Hepatocyte (in vitro differentiated cells): Measurements from ENCODE around the gene SNX25. TPM values are rescaled to one million over a fixed set of nuclear protein-coding genes. Genes with fewer than 3 reads are reported as not detected.

Experiments used
- DNase-seq: peaks from one replicate; pipeline ENCODE4 v3.0.0-alpha.2; 2016; ENCODE audit warnings: low spot score
- H2AFZ ChIP-seq: fragments of 200-600 bp; sonication (generic); 2 replicates; pipeline ENCODE4 v1.6.0; 2016; ENCODE audit warnings: antibody characterized with exemption, mild to moderate bottlenecking
- H3K27ac ChIP-seq: fragments of 200-600 bp; sonication (generic); 2 replicates; pipeline ENCODE4 v1.5.1; 2016; ENCODE audit warnings: mild to moderate bottlenecking
- H3K27me3 ChIP-seq: fragments of 200-600 bp; sonication (generic); 2 replicates; pipeline ENCODE4 v1.6.1; 2016
- H3K36me3 ChIP-seq: fragments of 200-600 bp; sonication (generic); replicated peaks from 2 replicates; pipeline ENCODE4 v1.5.1; 2016; ENCODE audit warnings: low read depth; ENCODE audit not compliant: insufficient read depth
- H3K4me1 ChIP-seq: fragments of 200-600 bp; sonication (generic); 2 replicates; pipeline ENCODE4 v1.5.1; 2016; ENCODE audit warnings: mild to moderate bottlenecking, moderate library complexity; ENCODE audit not compliant: insufficient read depth
- H3K4me2 ChIP-seq: fragments of 200-600 bp; sonication (generic); 2 replicates; pipeline ENCODE4 v1.6.0; 2016
- H3K4me3 ChIP-seq: fragments of 200-600 bp; sonication (generic); 2 replicates; pipeline ENCODE4 v1.5.1; 2016; ENCODE audit warnings: mild to moderate bottlenecking
- H3K79me2 ChIP-seq: fragments of 200-600 bp; sonication (generic); 2 replicates; pipeline ENCODE4 v1.6.0; 2017; ENCODE audit warnings: mild to moderate bottlenecking
- H3K9me2 ChIP-seq: fragments of 200-600 bp; sonication (generic); replicated peaks from 2 replicates; pipeline ENCODE4 v1.6.0; 2017; ENCODE audit warnings: mild to moderate bottlenecking; ENCODE audit not compliant: insufficient read depth
- H3K9me3 ChIP-seq: fragments of 200-600 bp; sonication (generic); 2 replicates; pipeline ENCODE4 v1.5.1; 2016; ENCODE audit warnings: low read depth, mild to moderate bottlenecking
- H4K20me1 ChIP-seq: fragments of 200-600 bp; sonication (generic); 2 replicates; pipeline ENCODE4 v1.6.0; 2016; ENCODE audit warnings: mild to moderate bottlenecking; ENCODE audit not compliant: insufficient read depth, poor library complexity, severe bottlenecking
- EZH2 ChIP-seq: fragments of 200-600 bp; sonication (generic); IDR thresholded peaks from 2 replicates; pipeline ENCODE4 v1.6.1; 2016; ENCODE audit warnings: antibody characterized with exemption, mild to moderate bottlenecking, borderline replicate concordance
- EZH2phosphoT487 ChIP-seq: fragments of 200-600 bp; sonication (generic); IDR thresholded peaks from one replicate; pipeline ENCODE4 v1.6.1; 2018; ENCODE audit warnings: antibody characterized with exemption, mild to moderate bottlenecking, low read depth, moderate library complexity; ENCODE audit not compliant: unreplicated experiment, severe bottlenecking
- WGBS: methylation state at CpG from one replicate; pipeline ENCODE4 v1.1.6; 2016; ENCODE audit warnings: low lambda C conversion rate; ENCODE audit errors: missing lambda C conversion rate; 5-methylcytosine and 5-hydroxymethylcytosine counted together
- polyA plus RNA-seq: library from polyadenylated mRNA; unstranded; fragments of >200 nt; fragmentation: Nextera tagmentation; extraction: Ambion mirVana; gene quantifications from 2 replicates; pipeline ENCODE4 v1.2.1, GENCODE V29; 2016
- total RNA-seq: library from RNA; depleted of rRNA; stranded (reverse); fragments of >200 nt; gene quantifications from 2 replicates; pipeline ENCODE4 v1.2.3, GENCODE V29; 2014
- TF ChIP-seq, protein P1 (sequence below): fragments of 200-600 bp; sonication (generic); IDR thresholded peaks from 2 replicates; pipeline ENCODE4 v1.5.1; 2016; ENCODE audit warnings: antibody characterized with exemption, mild to moderate bottlenecking; ENCODE audit not compliant: poor library complexity

The SNX25 gene
- total and polyA plus RNA-seq, 2 experiments from 2014 or later = 16.5 to 20.3 TPM

DNA sequence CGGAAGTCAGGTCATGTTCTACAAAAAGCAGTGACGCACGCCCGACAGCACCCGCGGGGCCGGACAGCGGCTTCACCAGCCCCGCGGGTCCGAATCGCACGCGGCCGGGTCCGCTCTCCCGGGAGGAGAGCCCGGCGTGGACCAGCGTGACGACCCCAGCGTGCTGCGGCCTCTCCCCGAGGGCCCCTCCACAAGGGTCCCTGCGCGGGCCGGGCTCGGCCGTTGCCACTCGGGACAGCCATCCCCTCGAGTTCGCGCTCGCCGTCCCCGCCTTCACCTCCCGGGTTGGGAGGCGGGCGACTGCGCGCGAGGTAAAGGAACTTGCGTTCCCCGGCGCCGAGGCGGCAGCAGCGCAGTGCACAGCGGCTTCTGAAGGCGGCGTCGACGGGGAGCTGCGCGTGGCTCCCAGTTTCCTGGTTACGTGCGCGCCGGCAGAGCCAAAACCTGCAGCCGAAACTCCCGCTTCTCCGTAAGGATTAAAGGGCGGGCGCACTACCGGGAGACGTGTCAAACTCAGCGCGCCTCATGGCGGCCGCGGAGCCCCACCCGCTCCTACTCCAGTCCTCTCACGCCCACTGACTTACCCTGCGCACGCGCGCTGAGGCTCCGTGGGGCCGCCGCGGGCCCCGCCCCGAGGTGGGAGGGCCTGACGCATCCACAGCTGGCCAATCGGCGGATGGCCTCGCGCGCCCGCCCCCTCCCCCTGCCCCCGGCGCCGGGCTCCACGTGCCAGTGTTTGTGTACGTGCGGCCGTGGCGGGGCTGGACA lies 186.7 kb downstream of the SNX25 start:
- TF ChIP-seq EZH2 = no peak
- TF ChIP-seq, protein P1, sequence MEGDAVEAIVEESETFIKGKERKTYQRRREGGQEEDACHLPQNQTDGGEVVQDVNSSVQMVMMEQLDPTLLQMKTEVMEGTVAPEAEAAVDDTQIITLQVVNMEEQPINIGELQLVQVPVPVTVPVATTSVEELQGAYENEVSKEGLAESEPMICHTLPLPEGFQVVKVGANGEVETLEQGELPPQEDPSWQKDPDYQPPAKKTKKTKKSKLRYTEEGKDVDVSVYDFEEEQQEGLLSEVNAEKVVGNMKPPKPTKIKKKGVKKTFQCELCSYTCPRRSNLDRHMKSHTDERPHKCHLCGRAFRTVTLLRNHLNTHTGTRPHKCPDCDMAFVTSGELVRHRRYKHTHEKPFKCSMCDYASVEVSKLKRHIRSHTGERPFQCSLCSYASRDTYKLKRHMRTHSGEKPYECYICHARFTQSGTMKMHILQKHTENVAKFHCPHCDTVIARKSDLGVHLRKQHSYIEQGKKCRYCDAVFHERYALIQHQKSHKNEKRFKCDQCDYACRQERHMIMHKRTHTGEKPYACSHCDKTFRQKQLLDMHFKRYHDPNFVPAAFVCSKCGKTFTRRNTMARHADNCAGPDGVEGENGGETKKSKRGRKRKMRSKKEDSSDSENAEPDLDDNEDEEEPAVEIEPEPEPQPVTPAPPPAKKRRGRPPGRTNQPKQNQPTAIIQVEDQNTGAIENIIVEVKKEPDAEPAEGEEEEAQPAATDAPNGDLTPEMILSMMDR = no peak
- H4K20me1 ChIP-seq = no peaks in the 10 kb centered on the region
- H3K27me3 ChIP-seq = no peaks in the 10 kb centered on the region
- H3K4me2 ChIP-seq = peak overlapping the region; percentile 88
- H3K9me2 ChIP-seq = no peaks in the 10 kb centered on the region
- whole genome bisulfite sequencing = 1% methylated on average over 56 of the region's 98 CpGs
- H3K4me1 ChIP-seq = no peaks in the 10 kb centered on the region
- H3K9me3 ChIP-seq = no peaks in the 10 kb centered on the region
- H3K27ac ChIP-seq = peak overlapping the region; percentile 91
- H3K36me3 ChIP-seq = no peaks in the 10 kb centered on the region
- peak overlapping the region; percentile 45 for H3K4me3 ChIP-seq
- no peaks in the 10 kb centered on the region for H3K79me2 ChIP-seq
- peak overlapping the region; percentile 75 for H2AFZ ChIP-seq
- DNase-seq = peak; percentile 98

DNA sequence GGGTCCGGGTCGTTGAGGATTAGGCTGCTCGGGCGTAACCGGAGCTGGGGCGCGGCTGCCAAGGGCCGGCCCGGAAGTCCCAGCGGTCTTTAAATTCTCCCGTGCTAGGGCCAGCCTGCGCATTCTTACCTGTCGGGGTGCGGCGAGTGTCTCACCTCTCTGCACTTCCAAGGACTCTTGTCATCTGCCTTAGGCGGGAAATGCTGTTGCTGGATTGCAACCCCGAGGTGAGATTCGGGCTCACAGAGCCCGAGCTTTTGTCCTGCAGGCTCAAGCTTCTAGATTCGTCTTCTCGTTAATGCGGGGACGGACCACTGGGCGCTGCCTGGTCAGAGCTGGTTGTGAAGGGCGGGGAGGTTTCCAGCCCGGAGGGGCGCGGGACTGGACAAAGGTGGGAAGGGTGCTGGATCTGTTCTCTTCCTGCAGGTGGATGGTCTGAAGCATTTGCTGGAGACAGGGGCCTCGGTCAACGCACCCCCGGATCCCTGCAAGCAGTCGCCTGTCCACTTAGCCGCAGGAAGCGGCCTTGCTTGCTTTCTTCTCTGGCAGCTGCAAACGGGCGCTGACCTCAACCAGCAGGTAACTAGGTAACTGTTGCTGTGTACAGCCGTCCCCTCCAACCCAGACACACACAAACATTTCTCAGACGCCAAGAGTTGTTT lies 187.5 kb downstream of the SNX25 start, which contains the start of gene ANKRD37:
Gene ANKRD37 (plus strand): TSS at position 118 of the 662 bp plus-strand sequence. CDS start 83 bp downstream, at position 201.
- Histone ChIP-seq H3K4me2 (peak within 1 kb of the TSS; percentile 88), H4K20me1 (no peaks in the 10 kb centered on the region), H3K9me3 (no peaks in the 10 kb centered on the region), H2AFZ (peak within 1 kb of the TSS; percentile 75), H3K27ac (peak within 1 kb of the TSS; percentile 91), H3K9me2 (no peaks in the 10 kb centered on the region), H3K4me3 (peak within 1 kb of the TSS; percentile 45), H3K4me1 (no peaks in the 10 kb centered on the region), H3K27me3 (no peaks in the 10 kb centered on the region), H3K79me2 (no peaks in the 10 kb centered on the region), H3K36me3 (no peaks in the 10 kb centered on the region)
- DNase-seq = peak; percentile 68
- TF ChIP-seq EZH2phosphoT487 = no peak
- no peak for TF ChIP-seq EZH2
- TF ChIP-seq, protein P1 = no peak
- 2% methylated on average over 38 of the region's 38 CpGs for WGBS

DNA sequence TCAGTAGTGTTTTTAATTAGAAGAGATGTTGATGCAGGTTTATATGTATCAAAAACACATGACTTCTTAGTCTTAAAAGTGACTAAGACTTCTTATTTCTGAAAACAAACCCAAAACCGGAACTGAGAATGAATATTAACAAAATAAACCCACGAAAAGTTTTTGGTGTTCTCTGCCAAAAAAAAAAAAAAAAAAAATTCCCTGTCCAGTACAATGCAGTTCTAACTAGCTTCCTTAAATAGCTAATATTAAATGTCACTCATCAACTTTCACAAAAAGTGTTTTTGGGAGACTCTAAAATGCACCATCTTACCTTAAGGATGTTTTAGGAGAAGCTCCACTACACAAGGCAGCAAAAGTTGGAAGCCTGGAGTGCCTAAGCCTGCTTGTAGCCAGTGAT lies 189.2 kb downstream of the SNX25 start:
- no peaks in the 10 kb centered on the region for H4K20me1 ChIP-seq
- no peak for TF ChIP-seq EZH2
- TF ChIP-seq EZH2phosphoT487 = no peak
- TF ChIP-seq, protein P1 = no peak
- 95% methylated on average over 2 of the region's 2 CpGs for WGBS
- no peak overlapping the region for H3K4me3 ChIP-seq
- H3K27me3 ChIP-seq = no peaks in the 10 kb centered on the region
- H3K36me3 ChIP-seq = no peaks in the 10 kb centered on the region
- no peak for DNase-seq
- no peaks in the 10 kb centered on the region for H3K79me2 ChIP-seq
- no peak overlapping the region for H3K4me2 ChIP-seq
- H3K9me2 ChIP-seq = no peaks in the 10 kb centered on the region
- H2AFZ ChIP-seq = no peak overlapping the region
- no peak overlapping the region for H3K27ac ChIP-seq
- no peaks in the 10 kb centered on the region for H3K9me3 ChIP-seq
- H3K4me1 ChIP-seq = no peaks in the 10 kb centered on the region
